Epithelial cell of proximal tubule (primary cell): ENCODE results near the gene MAGI1. TPM values are rescaled to one million over a fixed set of nuclear protein-coding genes. Genes with fewer than 3 reads are reported as not detected.
A peak's percentile ranks its signal among the peaks of the same experiment; 100 is the strongest.

Experiments used
- DNase-seq: peaks from one replicate; pipeline ENCODE4 v3.0.0-alpha.2; 2011; ENCODE audit warnings: low read depth
- H3K4me3 ChIP-seq: 2 replicates; pipeline ENCODE4 v1.5.1; 2011; ENCODE audit warnings: low read depth, mild to moderate bottlenecking, low read length
- CTCF ChIP-seq: conservative IDR thresholded peaks from 2 replicates; pipeline ENCODE4 v1.5.1; 2012; ENCODE audit warnings: low read depth, mild to moderate bottlenecking, low read length
- total RNA-seq: library from RNA; depleted of rRNA; stranded (reverse); fragments of >200 nt; gene quantifications from 2 replicates; pipeline ENCODE4 v1.2.3, GENCODE V29; 2015

Gene MAGI1
- total RNA-seq, 1 donor from 2014 or later: 9.6 TPM

GRCh38 chr3:65713016-65713415, 325.7 kb downstream of the MAGI1 start:
- H3K4me3 ChIP-seq: no peak overlapping the region
- TF ChIP-seq CTCF: no peak
- DNase-seq: peak; percentile 25

GRCh38 chr3:65712140-65712539, 326.6 kb downstream of the MAGI1 start:
- H3K4me3 ChIP-seq: no peak overlapping the region
- TF ChIP-seq CTCF: no peak
- no peak for DNase-seq

- no peak for DNase-seq
- no peak for TF ChIP-seq CTCF
- no peak overlapping the region for H3K4me3 ChIP-seq
Observed at GRCh38 chr3:65706776-65707568, 331.7 kb downstream of the MAGI1 start.

- no peak for DNase-seq
- H3K4me3 ChIP-seq: no peak overlapping the region
- TF ChIP-seq CTCF: no peak
Observed at GRCh38 chr3:65706301-65706700, 332.4 kb downstream of the MAGI1 start.

GRCh38 chr3:65703820-65704219, 334.9 kb downstream of the MAGI1 start:
- no peak for TF ChIP-seq CTCF
- no peak overlapping the region for H3K4me3 ChIP-seq
- no peak for DNase-seq

- no peak overlapping the region for H3K4me3 ChIP-seq
- no peak for TF ChIP-seq CTCF
- DNase-seq: no peak
Observed at GRCh38 chr3:65703026-65703425, 335.7 kb downstream of the MAGI1 start.

GRCh38 chr3:65702202-65702601, 336.5 kb downstream of the MAGI1 start:
- TF ChIP-seq CTCF: no peak
- H3K4me3 ChIP-seq: no peak overlapping the region
- no peak for DNase-seq
